ENCODE results near the gene SLC38A1.
"Not testable (repeated sequence)": the region's sequence is repeated elsewhere in the genome, so short reads cannot be mapped to it uniquely, and the experiment has no call there.

Gene SLC38A1

DNA sequence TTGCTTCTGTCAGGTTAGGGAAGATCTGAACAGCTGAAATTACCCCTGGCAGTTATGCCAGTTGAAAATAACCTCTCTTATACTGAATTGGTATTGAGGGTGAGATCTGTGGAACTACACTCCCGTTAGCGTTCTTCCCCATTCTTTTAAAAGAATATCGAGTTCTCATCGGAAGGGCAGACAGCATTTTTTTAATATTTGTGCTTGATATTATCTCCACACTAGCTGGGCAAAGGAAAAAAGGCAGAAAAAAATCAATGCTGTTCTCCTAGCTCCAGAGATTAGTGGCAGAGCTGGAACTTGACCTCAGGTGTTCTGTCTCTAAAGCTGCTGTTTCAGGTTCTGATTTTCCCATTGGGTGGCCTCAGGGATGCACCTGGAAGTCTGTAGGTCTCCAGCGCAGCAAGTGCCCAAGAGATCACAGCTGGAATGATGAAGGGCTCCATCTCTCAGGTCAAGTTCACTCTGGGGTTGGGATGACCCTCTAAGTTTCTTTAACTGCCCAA, 67.5 kb downstream of the SLC38A1 start:
- no peak for DNase-seq

DNA sequence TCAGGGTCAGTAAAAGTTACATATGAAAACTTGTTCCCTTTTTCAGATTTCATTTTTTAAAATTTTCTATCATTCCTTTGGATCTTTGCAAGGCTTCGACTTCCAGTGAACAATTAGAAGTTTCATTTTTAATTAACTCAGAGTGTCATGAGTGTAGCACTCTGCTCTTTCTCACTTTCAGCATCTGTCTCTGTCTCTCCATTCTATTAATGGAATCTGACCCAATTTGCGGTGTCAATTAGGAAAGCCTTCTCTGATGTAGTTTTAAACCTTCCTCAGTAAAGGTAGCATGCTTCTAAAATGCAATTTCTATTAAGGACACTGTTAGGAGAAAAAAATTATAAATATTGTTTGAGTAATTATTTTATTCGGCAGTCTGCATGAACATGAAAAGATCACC, 68.3 kb downstream of the SLC38A1 start:
- DNase-seq, result no peak

DNA sequence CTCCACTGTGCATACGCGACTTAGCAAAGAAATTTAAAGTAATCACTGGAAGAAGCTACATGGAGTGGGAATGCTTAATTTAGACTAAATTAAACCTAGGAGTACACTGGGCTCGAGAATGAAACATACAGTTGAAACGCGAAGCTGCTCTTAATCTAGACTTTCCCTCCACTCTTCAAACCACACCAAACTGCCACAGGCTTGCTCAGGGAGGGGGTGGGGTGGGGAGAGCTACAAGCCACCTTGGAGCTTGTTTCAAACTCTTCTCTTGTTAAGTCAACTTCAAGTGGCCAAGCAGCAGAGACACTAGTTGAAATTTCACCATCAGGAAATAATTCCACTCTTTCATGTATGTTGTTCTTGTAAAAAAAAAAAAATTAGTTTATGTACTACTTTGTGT, 69.9 kb downstream of the SLC38A1 start:
- no peak for DNase-seq

DNA sequence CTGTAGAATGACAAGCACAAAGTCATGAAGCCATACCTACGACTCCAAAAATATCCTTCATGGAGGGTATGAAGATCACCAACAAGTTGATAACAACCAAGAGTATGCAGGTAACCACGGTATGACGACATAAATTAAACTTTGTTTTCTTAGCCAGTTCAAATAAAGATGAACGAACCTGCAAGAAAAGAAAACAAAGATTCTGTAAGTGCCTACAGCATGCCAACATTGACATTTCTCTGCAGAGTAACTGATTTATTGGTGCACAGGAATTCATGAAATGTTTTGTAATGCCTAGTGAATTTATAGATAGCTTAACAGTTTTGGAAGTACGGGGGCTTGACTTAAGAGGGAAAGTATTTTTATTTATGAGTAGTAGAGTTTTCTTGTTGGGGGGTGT, 71.0 kb downstream of the SLC38A1 start:
- DNase-seq, result no peak

DNA sequence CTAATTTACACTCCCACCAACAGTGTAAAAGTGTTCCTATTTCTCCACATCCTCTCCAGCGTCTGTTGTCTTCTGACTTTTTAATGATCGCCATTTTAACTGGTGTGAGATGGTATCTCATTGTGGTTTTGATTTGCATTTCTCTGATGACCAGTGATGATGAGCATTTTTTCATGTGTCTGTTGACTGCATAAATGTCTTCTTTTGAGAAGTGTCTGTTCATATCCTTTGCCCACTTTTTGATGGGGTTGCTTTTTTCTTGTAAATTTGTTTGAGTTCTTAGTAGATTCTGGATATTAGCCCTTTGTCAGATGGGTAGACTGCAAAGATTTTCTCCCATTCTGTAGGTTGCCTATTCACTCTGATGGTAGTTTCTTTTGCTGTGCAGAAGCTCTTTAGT, 78.3 kb downstream of the SLC38A1 start:
- DNase-seq, result not testable (repeated sequence)

DNA sequence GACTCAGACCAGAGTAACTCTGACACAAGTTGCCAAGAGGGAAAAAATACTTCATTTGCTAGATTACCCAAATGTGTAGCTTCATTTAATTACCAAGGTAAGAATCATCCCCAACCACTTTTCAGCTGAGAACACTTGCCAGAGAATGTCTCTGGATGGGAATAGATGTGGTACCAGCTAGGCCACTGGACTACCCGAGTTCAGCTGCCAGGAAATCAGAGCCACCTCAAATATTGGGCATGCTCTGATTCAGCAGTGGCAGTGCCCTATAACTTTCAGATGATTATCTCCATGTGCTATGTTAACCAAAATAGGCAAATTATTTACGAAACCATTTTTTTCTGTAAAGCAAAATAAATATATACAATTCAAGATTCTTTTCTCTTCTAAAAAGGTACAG, 80.7 kb downstream of the SLC38A1 start:
- no peak for DNase-seq

DNA sequence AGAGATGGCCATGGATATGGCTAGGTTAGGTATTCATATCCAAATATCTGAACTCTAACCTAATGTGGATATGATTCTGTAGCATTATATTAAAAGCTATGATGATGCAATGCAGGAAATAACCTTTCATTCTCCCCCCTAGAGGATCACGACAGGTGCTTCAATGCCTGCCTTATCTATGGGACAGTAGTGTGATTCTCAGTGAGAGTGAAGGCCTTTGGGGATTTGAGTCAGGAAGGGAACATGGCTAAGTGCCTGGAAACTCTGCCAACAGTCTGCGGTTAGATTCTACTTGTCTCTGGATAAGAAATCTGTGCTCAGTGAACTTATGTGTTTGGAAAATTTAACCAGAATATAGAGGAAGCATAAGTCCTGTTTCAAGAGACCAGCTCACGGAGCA, 81.8 kb downstream of the SLC38A1 start:
- DNase-seq, result no peak

DNA sequence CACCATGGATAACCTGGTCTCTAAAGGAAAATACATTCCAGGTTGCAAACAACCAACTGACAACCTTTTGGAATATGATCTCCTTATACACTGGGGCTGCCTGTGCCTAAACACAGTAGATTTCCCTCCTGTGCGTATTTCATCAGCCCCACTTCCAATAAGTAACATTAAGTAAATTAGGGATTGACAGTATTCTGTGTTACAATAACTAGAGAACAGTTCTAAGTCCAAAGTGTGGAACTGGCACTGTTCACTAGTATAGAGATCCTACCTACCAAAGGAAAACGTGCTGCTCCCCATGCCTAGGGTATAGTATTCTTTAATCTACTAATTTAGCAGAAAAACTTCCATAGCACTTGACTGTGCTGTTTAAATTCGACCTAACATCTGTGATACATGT, 82.8 kb downstream of the SLC38A1 start:
- DNase-seq, result no peak

DNA sequence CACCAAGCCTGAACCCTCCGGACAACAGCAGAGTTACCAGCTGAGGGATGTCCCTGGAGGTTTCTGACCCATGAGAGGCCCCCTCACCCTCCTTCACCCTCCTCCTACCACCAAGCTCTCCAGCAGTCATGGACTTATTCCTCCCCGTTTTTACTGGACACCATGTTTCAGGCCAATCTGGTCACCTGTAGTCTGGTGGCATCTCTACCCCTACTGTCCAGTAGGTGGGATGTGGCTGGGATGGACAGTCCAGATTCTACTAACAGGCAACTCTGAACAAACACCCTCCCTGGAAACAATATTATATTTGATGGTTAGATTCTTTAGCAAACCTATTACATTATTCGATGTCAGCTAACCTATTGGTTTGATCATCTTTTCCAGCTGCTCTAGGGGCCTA, 83.2 kb downstream of the SLC38A1 start:
- no peak for DNase-seq

DNA sequence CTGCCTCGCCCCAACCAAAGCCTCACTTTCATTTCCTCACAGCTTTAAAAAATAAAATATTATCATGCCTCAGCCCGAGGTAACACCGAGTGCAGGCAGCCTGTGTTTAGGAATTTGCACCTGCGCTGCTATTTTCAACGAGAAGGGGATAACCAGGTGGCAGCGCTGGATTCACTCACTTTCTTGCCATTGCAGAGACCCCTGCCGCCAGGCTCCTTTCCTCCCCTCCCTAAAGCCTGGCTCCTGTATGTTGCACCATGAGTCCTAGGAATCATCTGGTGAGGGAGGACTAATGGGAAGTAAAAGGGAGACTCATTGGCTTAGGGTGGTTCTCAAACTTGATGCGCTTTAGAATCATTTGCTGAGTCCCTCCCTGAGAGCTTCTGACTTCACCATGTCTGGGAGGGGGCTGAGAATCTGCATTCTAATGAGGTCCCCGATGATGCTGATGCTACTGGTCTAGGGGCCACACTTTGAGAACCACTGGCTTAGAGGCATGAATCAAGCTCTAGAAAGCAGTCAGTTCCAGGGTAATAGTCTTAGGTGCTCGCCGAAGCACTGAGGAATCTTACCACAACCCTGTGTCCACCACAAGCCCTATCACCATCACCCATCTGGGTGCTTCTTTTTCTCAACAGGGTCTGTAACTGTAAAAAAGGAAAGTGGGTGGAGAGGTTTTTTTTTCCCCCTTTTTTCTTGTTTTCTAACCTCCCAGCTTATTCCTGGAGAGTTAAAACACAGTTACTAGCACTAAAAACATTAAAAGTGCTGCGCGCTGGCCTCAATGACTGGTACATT, 83.8 kb downstream of the SLC38A1 start:
- no peak for DNase-seq

DNA sequence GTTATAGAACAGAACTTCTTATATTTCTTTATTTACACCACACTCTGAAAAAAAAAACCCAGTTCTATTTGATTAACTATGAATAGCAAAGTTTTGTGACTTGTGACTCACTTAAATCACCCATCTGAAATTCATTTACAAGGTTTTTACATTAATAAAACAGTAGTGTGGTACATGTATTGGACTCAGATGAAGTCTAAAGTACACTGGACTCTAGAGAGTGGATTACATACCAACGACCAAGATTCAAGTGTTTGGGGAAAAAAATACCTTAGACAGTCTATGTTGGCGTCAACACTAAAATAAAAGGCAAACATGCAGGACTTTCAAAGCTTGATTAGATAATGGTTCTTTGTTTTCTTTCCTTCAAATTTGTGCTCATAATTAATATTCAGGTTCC, 85.7 kb downstream of the SLC38A1 start:
- no peak for DNase-seq

DNA sequence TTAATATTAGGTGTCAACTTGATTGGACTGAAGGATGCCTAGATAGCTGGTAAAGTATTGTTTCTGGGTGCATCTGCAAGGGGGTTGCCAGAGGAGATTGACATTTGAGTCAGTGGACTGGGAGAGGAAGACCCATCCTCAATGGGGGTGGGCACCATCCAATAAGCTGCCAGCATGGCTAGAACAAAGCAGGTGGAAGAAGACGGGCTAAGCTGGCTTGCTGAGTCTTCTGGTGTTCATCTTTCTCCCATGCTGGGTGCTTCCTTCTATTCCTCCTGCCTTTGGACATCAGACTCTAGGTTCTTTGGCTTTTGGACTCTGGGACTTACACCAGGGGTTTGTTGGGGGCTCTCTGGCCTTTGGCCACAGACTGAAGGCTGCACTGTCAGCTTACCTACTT, 87.4 kb downstream of the SLC38A1 start:
- no peak for DNase-seq

DNA sequence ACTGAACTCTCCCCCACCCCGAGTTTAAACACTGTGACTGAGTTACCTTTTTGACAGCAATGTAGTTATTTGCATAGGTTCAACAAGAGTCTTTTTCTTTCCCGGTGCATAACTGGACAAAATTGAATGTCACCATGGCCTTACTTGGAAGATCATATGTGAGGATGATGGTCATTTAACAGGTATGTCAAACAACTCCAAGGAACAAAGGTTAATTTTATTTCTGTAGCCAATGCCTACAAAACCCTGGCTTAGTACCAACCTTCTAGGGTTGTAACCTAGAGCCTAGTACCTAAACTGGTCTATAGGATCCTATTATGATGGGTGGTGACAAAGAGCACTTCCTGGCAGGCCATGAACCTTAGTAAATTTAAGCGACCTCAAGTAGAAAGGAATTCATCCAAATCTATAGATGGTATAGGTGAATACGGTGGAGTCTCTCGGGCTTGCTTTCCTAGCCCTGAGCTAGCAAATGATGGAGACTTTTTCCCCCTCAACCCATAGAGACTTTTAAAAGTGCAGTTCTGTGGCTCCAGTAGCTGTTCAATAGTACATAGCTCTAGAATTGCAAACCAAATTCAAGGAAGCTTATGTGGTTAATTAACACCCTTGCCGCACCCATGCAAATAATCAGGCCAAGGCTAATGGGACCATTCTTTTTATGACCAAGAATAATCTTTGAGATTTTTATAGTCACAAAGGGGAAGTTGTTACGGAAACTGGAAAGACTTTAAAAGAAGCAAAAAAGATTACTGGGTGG, 89.0 kb downstream of the SLC38A1 start:
- DNase-seq, result no peak

DNA sequence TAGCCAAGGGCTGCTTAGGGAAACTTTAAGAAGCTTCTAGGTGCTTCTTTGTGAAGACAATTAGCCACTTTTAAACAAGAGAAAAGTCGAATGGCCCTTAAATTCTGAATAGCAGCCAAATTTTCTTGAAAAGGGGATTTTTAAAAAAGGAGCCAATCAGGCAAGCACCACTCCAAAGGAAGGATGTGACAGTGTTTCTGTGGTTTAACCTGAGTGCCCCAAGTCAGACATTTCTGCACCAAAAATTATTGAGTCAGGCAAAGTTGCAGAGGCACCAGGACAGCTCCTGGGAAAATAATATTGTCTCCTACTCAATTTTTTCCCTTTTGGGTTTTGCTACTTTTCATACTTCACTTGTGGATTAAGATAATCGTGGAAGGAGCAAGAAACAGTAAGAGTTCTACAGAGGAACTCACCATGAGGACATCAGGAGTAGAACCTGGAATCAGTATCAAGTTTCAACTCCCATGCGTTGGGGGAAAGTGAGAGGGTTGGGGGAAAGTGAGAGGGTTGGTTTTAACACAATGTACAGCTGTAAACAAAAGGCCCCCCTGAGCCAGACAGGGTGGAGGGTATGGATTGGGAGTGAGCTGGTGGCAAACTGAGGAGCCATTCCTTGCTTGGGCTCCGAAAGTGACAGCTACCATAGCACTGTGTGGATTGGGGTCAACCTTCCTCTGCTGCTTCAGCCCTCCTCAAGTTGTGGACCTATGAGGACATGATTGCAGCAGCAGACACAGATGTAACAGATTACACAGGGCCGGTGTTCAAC, 90.8 kb downstream of the SLC38A1 start:
- DNase-seq, result no peak

DNA sequence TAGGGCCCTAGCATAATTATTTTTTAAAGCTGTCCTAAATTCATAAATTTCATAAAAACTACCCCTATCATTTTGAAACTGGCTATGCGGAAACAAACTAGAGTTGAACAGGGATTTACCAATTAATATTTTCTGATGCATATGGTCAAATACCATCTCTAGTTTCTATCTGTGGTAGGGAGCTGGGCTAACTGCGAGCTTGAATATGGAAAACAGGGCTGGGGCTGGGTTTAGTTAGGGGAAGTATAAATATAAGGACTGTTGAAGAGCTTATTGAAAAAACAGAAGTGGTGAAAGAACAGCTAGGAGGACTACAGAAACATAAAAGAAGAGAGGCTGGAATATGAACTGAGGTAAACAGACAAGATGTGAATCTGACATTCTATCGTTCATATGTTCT, 91.8 kb downstream of the SLC38A1 start:
- DNase-seq, result no peak

DNA sequence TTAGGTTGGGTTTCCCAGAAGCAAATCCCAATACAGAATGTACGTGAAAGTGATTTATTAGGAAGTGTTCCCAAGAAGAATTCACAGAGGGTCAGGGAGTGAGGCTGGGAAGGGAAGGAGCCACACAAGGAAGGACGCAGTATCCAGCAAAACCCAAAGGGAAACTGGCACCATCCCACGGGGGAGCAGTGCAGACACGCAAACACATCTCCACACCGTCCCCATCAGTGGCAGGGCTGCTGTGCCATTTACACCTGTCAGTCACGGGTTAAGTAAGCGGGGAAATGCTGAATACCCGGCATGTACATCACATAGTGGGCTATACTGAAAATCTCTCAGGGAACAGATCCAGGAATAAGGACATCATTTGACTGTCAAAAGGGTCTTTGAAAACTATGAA, 93.9 kb downstream of the SLC38A1 start:
- DNase-seq, result no peak

DNA sequence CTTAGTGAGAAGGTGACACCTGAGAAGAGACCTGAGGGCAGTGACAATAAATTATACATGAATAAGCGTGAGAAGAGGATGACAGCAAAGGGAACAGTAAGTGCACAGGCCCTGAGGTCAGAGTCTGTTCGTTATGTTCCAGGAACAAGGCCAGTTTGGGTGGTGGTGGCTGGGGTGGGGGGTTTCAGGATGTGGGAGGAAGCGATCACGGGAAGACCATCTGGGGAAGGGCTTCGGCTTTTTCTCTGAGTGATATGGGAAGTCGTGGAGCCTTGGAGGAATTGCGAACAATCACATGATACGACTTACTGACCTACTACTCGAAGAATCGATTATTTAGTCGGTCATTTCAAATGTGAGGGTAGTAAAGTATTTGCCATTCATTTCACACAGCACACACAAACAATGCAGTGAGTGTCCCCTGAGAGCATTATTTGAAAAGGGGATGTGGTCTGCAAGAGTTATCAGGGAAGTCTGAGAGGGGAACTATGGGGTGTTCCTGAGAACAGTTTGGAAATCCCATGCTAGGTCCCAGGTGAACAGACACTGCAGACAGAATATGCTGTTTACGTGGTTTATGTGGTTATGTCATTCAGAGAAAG, 94.7 kb downstream of the SLC38A1 start:
- DNase-seq, result no peak

DNA sequence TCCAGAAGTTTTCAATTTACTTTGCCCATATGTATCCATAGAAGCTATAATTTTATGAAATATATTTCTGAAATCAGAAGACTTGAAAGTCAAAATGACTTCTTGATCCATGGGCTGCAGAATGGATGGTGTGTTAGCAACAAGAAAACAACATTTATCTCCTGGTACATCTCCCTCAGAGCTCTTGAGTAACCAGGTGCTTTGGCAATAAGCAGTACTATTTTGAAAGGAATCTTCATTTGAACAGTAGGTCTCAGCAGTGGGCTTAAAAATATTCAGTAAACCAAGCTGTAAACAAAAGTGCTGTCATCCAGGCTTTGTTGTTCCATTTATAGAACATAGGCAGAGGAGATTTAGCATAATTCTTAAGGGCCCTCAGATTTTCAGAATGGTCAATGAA, 100.4 kb downstream of the SLC38A1 start:
- DNase-seq, result no peak

DNA sequence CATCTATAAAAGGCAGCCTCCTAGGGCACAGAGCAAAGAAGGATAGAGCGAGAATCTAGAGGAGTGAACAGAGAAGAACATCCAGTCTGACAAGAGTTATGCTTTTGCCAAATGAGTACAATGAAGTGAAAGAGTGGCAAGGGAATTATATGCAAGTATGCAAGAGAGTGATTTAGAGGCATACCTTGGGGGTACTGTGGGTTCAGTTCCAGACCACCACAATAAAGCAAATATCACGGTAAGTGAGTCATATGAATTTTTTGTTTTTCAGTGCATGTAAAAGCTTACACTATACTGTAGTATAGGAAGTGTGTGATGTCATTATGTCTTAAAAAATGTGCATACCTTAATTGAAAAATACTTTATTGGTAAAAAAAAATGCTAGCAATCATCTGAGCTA, 101.4 kb downstream of the SLC38A1 start:
- no peak for DNase-seq

DNA sequence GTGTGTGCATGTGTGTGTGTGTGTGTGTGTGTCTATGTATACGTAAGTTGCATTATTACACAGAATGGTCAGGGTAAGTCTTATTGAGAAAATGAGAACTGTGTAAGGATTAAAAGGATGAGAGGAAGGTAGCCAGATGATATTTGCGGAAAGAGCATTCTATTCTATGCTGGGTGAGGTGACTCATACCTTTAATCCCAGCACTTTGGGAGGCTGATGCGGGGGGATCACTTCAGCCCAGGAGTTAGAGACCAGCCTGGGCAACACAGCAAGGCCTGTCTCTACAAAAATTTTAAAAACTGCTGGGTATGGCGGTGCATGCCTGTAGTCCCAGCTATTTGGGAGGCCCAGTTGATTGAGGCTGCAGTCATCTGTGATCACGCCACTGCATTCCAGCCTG, 103.7 kb downstream of the SLC38A1 start:
- no peak for DNase-seq

DNA sequence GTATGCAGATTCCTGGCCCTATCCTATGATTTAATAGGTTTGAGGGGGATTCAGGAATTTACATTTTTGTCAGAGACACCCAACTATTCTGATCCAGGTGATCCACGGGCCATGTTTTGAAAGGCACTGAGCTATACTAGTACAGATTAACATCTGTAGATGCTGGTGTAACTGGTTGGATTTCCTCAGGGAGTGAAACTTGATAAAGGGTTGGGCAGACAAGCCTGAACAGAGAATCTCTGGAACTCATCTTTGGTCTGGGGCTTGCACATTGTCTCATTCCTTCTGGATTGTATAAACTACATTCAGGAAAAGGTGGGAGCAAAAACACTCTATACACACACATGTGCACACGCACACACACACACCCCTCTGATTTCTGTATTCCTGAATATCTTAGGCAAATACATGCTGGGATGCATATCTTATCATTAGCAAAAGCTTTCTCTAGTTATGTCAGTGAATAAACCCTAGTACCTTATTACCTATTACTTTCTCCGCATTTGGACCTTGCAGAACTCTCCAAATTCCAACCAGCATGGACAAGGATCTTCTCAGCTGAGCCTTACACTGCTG, 104.6 kb downstream of the SLC38A1 start:
- DNase-seq, result no peak

DNA sequence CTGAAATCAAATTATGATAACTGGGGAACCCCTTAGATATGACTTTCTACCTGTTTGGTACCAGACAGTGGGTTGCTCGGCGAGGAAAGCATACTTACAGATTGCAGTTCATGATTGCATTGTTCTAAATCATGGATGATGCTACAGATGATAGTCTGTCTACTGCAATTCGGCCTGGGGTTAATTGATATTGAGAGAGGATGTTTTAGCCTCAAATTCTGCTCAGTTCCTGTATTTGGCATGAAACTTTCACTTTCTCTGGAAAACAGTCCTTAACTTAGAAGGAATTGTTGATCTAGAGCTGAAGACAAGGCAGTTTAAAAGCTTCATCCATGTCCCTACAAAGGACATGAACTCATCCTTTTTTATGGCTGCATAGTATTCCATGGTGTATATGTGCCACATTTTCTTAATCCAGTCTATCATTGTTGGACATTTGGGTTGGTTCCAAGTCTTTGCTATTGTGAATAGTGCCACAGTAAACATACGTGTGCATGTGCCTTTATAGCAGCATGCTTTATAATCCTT, 106.2 kb downstream of the SLC38A1 start:
- DNase-seq, result not testable (repeated sequence)

Measured in activated CD4-positive, CD25-positive, alpha-beta regulatory T cell (primary cell).